ENCODE measurements around the gene MOB3B. TPM values are rescaled to one million over a fixed set of nuclear protein-coding genes. Genes with fewer than 3 reads are reported as not detected.

Gene MOB3B
- total RNA-seq, 2 experiments from 2014 or later, result 0.25 to 0.30 TPM

DNA sequence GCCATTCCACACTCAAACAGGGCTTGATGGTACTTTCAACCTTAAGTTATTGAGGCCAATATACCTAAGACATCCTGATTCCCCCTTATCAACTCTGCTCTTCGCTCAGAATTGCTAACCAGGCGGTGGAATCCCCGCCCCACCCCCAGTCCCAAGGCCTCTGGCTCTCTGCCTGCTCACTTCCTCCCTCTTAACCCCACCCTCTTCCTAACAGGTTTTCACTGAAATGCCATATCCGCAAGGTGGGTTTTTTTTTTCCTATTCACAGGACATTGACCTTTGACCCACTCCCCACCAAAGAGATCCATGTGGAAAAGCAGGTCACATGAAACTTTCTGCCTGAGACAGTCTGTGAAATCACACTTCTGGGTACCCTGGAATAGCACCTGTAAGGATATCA, 72.2 kb downstream of the MOB3B start:
- TF ChIP-seq, protein P1, sequence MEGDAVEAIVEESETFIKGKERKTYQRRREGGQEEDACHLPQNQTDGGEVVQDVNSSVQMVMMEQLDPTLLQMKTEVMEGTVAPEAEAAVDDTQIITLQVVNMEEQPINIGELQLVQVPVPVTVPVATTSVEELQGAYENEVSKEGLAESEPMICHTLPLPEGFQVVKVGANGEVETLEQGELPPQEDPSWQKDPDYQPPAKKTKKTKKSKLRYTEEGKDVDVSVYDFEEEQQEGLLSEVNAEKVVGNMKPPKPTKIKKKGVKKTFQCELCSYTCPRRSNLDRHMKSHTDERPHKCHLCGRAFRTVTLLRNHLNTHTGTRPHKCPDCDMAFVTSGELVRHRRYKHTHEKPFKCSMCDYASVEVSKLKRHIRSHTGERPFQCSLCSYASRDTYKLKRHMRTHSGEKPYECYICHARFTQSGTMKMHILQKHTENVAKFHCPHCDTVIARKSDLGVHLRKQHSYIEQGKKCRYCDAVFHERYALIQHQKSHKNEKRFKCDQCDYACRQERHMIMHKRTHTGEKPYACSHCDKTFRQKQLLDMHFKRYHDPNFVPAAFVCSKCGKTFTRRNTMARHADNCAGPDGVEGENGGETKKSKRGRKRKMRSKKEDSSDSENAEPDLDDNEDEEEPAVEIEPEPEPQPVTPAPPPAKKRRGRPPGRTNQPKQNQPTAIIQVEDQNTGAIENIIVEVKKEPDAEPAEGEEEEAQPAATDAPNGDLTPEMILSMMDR (IDR thresholded peaks at IDR 0.05), result no peak
- ATAC-seq (ENCODE audit: poor library complexity), result no peak
- Mint-ChIP-seq H3K27me3 (no peaks in the 10 kb centered on the region), H3K4me3 (no peak overlapping the region), H3K9me3 (no peaks in the 10 kb centered on the region), H3K4me1 (ENCODE audit: low read depth) (peaks cover 6% of the 10 kb centered on the region), H3K36me3 (ENCODE audit: low read depth) (peaks cover 8% of the 10 kb centered on the region), H3K27ac (no peak overlapping the region)
- intact Hi-C loops (cut with DNase I, micrococcal nuclease), result no loop called here
- Histone ChIP-seq H3K36me3 (ENCODE audit: insufficient read depth, low read length) (no peaks in the 10 kb centered on the region), H3K4me1 (ENCODE audit: insufficient read depth, low read length) (peaks cover 3% of the 10 kb centered on the region), H3K27me3 (ENCODE audit: control insufficient read depth in 1 of 2, insufficient read depth in 2 of 2, low read length in 2 of 2) (no peaks in the 10 kb centered on the region), H3K4me3 (ENCODE audit: low read length) (no peak overlapping the region), H3K27ac (ENCODE audit: low read depth in 1 of 2, low read length in 2 of 2) (no peak overlapping the region), H3K9me3 (ENCODE audit: control insufficient read depth in 1 of 2, insufficient read depth in 1 of 2, low read length in 2 of 2) (no peaks in the 10 kb centered on the region)
- CTCF ChIA-PET, result no interaction called here
- POLR2A ChIA-PET, result no interaction called here
- DNase-seq, result peak in 1 of 14 experiments; percentile 5

- Mint-ChIP-seq H3K27ac (no peak overlapping the region), H3K9me3 (no peaks in the 10 kb centered on the region), H3K4me3 (no peak overlapping the region), H3K36me3 (ENCODE audit: low read depth) (peaks cover 8% of the 10 kb centered on the region), H3K27me3 (no peaks in the 10 kb centered on the region), H3K4me1 (ENCODE audit: low read depth) (peaks cover 6% of the 10 kb centered on the region)
- TF ChIP-seq, protein P1 (IDR thresholded peaks at IDR 0.05), result no peak
- Histone ChIP-seq H3K36me3 (ENCODE audit: insufficient read depth, low read length) (no peaks in the 10 kb centered on the region), H3K9me3 (ENCODE audit: control insufficient read depth in 1 of 2, insufficient read depth in 1 of 2, low read length in 2 of 2) (no peaks in the 10 kb centered on the region), H3K4me1 (ENCODE audit: insufficient read depth, low read length) (peaks cover 3% of the 10 kb centered on the region), H3K27ac (ENCODE audit: low read depth in 1 of 2, low read length in 2 of 2) (no peak overlapping the region), H3K4me3 (ENCODE audit: low read length) (no peak overlapping the region), H3K27me3 (ENCODE audit: control insufficient read depth in 1 of 2, insufficient read depth in 2 of 2, low read length in 2 of 2) (no peaks in the 10 kb centered on the region)
- ATAC-seq (ENCODE audit: poor library complexity) (no peak), DNase-seq (no peak)
- intact Hi-C loops (cut with DNase I, micrococcal nuclease), result no loop called here
- ChIA-PET POLR2A (no interaction called here), CTCF (no interaction called here)
These were observed 75.6 kb downstream of the MOB3B start for GRCh38 chr9:27453860-27454553.

- intact Hi-C loops (cut with DNase I, micrococcal nuclease), result no loop called here
- H3K27ac Mint-ChIP-seq, result no peak overlapping the region
These were observed 78.3 kb downstream of the MOB3B start for GRCh38 chr9:27451207-27451797.

More at GRCh38 chr9:27451207-27451797, 78.3 kb downstream of the MOB3B start:
- Histone ChIP-seq H3K27me3 (ENCODE audit: control insufficient read depth in 1 of 2, insufficient read depth in 2 of 2, low read length in 2 of 2) (no peaks in the 10 kb centered on the region), H3K4me1 (ENCODE audit: insufficient read depth, low read length) (no peaks in the 10 kb centered on the region), H3K4me3 (ENCODE audit: low read length) (no peak overlapping the region), H3K27ac (ENCODE audit: low read depth in 1 of 2, low read length in 2 of 2) (no peak overlapping the region), H3K9me3 (ENCODE audit: control insufficient read depth in 1 of 2, insufficient read depth in 1 of 2, low read length in 2 of 2) (no peaks in the 10 kb centered on the region), H3K36me3 (ENCODE audit: insufficient read depth, low read length) (no peaks in the 10 kb centered on the region)
- CTCF ChIA-PET, result no interaction called here
- TF ChIP-seq, protein P1 (IDR thresholded peaks at IDR 0.05), result no peak
- Mint-ChIP-seq H3K9me3 (no peaks in the 10 kb centered on the region), H3K4me3 (no peak overlapping the region), H3K4me1 (ENCODE audit: low read depth) (no peaks in the 10 kb centered on the region), H3K36me3 (ENCODE audit: low read depth) (peaks cover 8% of the 10 kb centered on the region), H3K27me3 (no peaks in the 10 kb centered on the region)
- ATAC-seq (ENCODE audit: poor library complexity), result no peak
- no peak for DNase-seq
- POLR2A ChIA-PET, result no interaction called here
